22Rv1 (cell line): ENCODE data around the gene SLC1A2.

Source experiments
- H3K27ac ChIP-seq: fragments of 450-650 bp; 2 replicates; pipeline ENCODE4 v1.5.1; 2017
- CTCF ChIP-seq: fragments of 450-650 bp; IDR thresholded peaks from 2 replicates; pipeline ENCODE4 v1.5.1; 2017; ENCODE audit warnings: mild to moderate bottlenecking
- ZFX ChIP-seq: fragments of 450-650 bp; IDR thresholded peaks from 2 replicates; pipeline ENCODE4 v1.6.1; 2017; ENCODE audit warnings: antibody characterized with exemption, borderline replicate concordance

The SLC1A2 gene

GRCh38 chr11:35376613-35377012 lies 42.7 kb downstream of the SLC1A2 start:
- TF ChIP-seq ZFX (no peak), CTCF (no peak)
- no peak overlapping the region for H3K27ac ChIP-seq

GRCh38 chr11:35376118-35376510 lies 43.2 kb downstream of the SLC1A2 start:
- TF ChIP-seq ZFX, result no peak
- no peak for TF ChIP-seq CTCF
- H3K27ac ChIP-seq, result no peak overlapping the region

GRCh38 chr11:35375332-35376117 lies 43.8 kb downstream of the SLC1A2 start:
- H3K27ac ChIP-seq, result no peak overlapping the region

GRCh38 chr11:35373284-35373933 lies 45.9 kb downstream of the SLC1A2 start:
- TF ChIP-seq ZFX (no peak), CTCF (no peak)
- H3K27ac ChIP-seq, result no peak overlapping the region

More at GRCh38 chr11:35375332-35376117, 43.8 kb downstream of the SLC1A2 start:
- TF ChIP-seq ZFX (no peak), CTCF (no peak)

- no peak overlapping the region for H3K27ac ChIP-seq
- TF ChIP-seq ZFX (no peak), CTCF (no peak)
These were observed 46.6 kb downstream of the SLC1A2 start for GRCh38 chr11:35372565-35373283.

GRCh38 chr11:35367491-35367890 lies 51.9 kb downstream of the SLC1A2 start:
- TF ChIP-seq ZFX, result no peak
- no peak for TF ChIP-seq CTCF
- no peak overlapping the region for H3K27ac ChIP-seq

GRCh38 chr11:35366798-35367197 lies 52.6 kb downstream of the SLC1A2 start:
- no peak for TF ChIP-seq ZFX
- TF ChIP-seq CTCF, result no peak
- H3K27ac ChIP-seq, result no peak overlapping the region
